Fibroblast of skin of abdomen (primary cell): ENCODE data around the gene PID1.

ENCODE experiments used
- DNase-seq: peaks from one replicate; pipeline ENCODE4 v3.0.0-alpha.2; 2013

Gene PID1

DNA sequence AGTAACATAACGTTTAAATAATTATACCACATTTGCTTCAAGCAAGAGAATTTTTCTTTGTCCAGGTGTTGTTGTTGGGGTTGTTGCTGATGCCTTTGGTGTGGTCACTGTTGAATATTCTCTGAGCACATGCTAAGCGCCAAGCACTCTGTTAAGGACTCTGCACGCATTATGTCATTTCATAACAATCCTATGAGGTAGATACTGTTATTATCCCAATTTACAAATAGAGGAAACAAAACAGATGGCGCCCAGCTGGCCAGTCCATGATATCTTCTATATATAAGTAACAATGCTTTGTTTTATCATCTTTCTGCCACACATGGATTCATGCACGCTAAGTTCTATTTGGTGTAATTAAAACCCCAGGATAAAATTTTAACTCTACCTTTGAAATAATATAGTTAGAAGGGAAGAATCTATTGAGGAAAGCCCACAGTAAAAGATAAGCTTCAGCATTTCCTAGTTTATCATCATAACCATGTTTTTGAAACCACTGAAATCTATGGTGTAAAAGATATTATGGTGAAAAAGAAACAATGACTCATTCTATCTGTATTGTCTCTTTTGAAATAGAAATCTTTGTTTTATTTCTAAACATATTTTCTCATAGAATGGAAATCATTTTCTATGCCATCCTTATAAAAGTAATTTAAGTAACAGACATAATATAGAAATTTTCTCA is 199.7 kb downstream of the PID1 start:
- DNase-seq: peak; percentile 47

DNA sequence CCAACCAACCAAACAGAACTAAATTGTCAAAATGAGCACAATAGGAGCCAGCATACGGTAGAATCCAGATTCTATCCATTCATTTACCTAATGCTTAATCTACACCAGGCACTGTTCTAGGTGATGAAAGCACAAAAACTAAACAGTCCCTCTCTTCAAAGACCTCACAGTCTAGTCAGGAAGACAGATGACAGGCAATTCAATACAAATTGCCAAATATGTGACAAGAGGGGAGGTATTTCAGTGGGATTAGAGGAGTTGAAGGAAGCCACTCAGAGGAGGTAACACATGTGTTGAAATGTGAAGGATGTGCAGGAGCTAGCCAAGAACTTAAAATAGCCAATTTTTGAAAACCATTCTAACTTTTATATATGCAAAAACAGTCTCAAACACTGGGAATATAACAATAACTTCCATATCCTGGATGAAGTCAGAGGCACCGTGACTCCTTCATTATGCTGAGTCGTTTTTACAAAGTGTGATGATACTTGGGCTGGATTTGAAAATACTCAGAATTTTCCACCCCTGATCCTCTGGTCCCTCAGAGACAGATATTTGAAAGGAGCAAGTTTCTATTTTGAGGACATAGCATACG is 204.9 kb downstream of the PID1 start:
- DNase-seq: peak; percentile 48

DNA sequence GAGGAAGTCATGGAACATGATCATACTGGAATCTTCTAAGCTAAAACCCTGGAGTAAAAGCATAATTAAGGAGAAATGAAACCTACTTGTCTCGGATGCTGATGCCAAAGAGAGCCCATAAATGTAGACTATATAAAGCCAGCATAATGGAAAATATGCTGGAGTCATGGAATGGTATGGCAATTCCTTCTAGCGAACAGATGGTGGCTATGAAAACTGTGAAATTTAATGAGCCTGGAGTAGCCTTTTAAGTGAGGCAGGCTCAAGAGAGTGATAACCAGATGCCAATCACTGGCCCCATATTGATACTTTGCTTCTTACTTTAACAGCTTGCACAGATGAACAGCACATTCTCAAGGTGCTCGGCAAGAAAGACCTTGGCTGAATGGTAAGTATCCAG is 206.3 kb downstream of the PID1 start:
- no peak for DNase-seq

DNA sequence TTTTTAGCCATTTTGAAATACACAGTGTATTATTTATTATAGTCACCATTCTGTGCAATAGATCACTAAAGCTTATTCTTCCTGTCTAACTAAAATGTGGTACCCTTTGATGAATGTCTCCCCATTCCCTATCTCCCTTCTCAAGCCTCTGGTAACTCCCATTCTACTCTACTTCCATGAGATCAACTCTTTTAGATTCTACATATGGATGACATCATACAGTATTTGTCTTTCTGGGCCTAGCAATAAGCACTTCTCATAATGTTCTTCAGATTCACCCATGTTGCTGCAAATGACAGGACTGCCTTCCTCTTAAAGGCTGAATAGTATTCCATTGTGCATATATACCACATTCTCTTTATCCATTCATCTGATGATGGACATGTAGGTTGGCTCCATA is 210.9 kb downstream of the PID1 start:
- no peak for DNase-seq

DNA sequence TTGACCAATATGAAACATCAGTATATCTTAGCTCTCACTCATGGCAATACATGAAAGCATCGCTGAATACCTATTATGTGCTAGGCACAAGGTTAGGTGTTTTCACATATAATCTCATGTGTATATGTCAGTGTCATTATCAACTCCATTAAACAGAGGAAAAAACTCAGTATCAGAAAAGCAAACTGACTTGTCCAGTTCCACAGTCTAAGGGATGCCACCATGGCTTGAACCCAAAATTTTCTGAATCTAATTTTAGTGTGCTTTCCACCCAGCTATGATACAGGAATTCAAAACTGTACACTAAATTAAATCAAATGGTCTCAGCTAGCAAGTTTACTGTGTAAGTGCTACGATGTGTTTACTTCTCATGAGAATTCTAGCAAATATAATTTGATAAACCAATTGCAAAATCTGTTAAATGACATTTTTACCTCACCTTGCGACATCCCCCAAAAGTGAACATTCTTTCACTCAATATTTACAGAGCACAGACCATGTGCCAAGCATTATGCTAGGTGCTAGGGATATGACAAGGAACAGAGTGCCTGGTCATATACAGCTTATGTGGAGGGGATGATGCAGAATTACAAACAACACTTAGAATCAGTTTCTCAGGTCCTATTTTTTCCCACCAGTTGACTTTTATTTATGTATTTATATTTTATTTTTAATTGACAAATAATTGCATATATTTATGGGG is 211.6 kb downstream of the PID1 start:
- no peak for DNase-seq

DNA sequence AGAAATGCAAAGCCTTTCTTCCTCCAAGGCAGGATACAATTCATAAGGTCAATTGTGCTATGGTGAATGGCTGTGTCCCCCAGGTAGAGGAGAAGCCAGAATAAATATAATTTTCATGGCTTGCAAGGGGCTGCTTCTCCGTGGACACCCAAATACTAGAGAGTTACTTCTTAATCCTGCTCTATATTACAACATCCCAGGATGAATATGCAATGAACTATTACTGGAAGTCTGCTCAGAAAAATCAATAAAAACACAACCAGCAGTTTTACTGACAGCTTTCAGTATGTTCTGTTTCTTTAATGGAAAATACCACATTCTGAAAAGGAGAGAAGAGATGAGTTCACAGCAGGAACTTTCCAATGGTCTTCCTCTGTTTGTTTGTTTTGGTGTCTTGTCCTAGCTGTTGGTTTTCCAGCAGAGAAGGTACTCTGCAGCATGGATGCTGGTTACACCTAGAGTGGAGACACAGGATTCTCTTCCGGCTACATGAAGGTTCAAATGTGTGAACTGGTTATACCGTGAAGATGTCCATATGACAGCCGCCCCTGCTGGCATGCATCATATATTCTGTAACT is 213.0 kb downstream of the PID1 start:
- no peak for DNase-seq

DNA sequence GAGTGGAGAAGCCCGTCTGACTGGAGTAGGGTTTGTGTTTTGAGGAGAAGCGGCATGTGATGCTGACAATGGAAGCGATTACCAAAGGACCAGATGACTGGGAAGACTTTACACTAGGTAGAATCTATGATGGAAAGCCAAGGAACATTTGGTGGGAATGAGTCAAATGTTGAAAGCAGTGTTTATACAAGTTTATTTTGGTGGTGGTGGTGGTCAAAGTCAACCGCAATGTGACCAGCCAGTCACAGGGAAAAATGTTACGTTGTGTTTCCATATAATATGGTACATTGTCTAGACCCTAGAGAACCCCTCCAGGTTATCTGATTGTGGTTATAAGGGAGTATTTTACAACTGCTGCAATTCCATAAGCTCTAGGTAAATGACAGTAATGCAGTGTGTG is 216.8 kb downstream of the PID1 start:
- no peak for DNase-seq

DNA sequence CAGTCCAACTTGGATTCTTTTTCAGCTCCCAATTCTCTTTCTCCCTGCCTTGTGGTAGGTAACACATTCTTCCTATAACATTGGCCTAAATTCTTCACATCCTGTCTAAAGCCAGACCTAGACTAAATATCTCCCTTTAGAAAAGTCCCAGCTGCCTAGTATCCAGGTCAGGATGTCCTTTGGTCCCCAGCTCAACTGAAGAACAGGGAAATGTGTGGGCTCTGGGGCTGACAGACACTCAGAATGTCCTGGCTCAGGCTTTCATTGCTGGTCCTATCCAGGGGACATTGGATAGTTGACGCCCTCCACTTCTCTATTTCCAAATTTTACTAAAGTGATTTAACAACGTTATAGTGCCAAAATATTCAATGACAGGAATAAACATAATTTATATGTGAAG is 219.3 kb downstream of the PID1 start:
- no peak for DNase-seq

DNA sequence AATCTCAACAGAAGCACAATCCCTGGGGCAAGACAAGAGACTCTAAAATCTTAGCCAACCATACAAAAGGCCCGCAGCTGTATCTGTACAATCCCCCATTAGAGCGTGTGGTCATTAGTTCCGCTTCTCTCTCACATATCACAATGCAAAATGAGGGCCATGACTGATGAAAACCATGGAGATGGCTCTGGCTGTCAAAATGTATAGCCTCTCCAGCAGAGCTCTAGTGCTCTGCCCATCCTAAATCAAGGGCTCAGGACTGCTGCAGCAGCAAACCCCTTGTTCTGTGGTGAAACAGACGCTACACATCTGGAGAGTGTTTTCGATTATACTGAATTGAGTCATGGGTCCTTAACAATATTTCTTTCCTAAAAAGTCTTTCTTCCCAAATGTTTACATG is 221.0 kb downstream of the PID1 start:
- DNase-seq: peak; percentile 59

DNA sequence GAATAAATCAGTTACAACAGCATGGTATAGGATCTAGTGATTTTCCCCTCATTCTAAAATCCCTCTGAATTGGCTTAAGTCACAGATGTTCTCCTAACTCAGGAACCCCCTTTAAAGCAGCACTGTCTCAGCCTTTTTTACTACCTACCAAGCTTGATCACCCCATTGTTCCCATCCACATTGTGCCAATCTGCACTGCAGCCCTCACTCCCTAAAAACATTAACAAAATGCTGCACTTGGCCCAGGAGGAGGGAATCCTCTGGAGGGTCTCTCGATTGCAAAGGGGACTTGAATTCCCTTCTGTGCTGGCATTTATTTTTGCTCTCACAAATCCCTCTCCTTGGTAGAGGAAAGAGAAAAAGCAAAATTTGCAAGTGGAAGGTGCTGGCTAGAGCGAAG is 223.0 kb downstream of the PID1 start:
- no peak for DNase-seq

DNA sequence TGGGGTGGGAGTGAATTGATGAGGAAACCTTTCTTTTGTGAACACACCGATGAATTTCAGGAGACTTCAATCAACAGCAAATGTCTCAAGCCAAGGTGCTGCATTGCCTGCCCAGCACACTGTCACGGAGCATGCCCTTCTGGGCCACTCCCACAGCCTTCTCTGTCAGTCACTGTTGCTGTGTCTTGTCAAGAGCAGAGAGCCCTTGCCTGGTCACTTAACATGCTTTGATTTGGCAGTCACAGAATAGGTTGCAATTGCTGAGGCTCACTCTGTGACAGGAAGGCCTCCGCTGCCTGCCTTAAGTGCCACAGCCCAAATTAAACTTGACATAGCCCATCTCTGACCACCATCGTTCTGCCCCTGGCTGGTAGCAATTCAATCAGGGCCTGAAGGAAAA is 225.4 kb downstream of the PID1 start:
- DNase-seq: no peak

DNA sequence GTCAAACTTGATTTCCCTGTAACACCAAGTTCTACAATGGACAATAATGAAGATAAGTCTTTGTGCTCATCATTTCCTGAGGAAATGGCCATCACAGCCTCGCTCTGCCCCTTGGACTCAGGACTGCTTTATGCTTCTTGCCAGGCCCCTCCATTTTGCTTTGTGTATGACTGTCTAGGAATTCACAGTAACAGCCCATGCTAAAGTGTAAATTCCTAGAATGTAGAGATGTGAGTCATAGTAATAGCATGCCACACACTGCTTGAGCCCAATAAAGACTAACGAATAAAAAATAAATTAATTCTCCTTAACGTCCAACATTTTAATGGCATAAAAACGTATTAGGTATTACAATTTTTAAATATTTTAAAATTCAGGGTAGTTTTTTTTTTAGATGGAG is 226.5 kb downstream of the PID1 start:
- DNase-seq: peak; percentile 28

DNA sequence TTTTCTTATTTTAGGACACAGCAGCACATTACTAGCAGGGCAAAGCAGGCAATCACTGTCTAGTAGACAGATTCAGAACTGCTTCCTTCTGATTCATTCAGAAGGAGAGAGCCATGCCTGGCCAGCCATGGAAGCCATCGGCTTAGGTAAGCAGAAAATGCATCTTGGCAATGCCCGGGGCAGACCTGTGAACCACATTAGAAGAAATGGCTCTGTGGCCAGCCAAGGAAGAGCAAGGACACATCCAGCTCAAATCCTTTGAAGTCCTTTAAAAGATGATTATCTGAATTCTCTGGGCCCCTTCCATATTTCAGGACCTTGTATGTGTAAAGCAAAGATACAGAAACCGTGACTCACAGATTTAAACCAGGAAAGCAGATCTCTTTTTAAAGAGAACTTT is 227.4 kb downstream of the PID1 start:
- no peak for DNase-seq

DNA sequence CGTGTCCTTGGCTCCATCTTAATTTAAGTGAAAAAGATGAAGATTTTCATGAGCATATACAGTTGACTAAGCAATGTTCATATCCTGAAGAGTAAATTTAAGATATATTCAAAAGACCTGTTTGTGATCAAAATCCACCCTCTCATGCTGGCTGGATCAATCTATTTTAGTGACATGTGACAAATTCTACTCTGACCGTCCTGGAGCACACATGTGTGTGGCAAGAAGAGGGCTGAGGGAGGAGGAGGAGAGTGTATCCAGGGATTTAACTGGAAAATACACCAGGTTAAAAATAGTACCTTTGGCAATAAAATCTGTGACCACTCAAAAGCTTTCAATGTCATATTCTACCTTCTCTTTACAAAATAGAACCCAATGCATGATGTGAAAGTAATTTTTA is 228.7 kb downstream of the PID1 start:
- DNase-seq: no peak

DNA sequence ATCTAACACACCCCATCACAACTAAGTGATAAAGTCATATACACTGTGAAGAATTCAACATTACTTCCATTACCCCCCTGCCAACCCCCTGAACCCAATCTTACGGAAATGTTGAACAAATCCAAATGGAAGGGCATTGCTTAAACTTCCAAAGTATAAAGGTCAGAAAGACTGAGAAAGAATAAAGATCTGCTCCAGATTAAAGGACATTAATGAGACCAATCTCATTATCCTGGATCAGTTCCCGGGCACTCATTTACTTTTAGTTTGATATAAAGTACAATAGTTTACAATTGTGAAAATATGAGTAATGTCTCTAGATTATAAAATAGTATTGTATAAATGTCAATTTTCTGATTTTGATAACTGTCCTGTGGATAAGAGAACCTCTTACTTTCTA is 229.4 kb downstream of the PID1 start:
- DNase-seq: no peak

DNA sequence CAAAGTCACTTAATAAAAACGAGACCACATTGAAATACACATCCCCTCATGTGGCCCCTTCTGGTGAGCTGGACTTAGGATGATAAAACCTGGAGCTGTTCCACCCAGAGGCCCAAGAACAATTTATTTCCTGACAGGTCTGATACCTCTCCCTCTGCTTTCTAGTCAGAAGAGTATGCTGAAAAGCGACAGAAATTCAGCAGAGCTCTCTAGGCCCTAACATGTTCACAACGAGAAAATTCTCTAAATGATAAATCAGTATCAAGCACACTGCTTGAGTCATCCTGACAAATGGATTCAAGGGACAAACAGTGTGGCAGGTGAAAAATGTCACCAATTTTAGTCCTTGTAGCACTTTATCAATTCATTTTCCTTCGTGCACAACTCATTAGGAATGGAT is 233.5 kb downstream of the PID1 start:
- DNase-seq: no peak

DNA sequence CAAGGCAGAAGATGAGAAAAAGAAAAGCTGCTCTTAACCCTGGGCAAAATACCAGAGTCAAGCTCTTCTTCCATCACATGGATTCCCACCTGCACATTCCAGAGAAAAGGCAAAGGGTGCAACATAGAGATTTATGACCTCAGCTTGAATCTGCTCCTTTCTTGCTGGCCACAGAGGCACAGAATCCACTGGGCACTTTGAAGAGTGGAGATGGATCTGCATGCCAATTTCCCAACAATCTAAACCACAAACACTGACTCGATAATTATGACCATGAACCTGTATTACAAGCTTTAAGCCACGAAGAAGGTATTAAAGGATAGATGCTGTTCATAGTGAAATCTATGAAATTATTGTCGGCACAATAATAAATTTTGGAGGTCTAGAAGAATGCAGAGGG is 237.3 kb downstream of the PID1 start:
- DNase-seq: no peak

DNA sequence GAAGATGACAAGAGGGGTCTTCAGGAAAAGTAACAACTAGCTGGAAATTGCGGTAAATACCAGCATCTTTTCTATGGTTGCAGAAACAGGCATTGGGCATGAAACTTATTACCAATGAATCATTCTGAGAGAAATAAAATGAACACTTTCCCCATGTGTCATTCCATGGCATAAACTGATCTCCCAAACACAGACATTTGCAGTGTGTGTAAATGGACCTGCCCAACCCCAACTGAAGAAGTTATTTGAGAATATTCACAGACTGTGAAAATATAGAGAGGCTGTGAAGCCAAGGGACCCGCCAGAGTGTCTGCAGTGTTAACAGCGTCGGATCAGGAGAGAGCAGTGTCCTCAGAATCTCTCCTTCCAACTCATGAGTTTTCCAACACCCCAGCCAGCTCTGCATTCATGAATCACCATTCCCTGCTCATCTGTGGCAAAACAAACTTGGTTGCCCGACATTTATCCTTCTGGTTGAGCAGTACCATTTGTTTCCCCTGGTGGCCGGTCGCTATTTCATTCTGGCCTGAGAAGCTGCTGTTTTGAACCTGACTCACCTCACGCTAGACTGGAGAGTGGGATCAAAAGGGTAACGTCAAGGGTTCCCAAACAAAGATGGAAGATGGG is 238.4 kb downstream of the PID1 start:
- no peak for DNase-seq

DNA sequence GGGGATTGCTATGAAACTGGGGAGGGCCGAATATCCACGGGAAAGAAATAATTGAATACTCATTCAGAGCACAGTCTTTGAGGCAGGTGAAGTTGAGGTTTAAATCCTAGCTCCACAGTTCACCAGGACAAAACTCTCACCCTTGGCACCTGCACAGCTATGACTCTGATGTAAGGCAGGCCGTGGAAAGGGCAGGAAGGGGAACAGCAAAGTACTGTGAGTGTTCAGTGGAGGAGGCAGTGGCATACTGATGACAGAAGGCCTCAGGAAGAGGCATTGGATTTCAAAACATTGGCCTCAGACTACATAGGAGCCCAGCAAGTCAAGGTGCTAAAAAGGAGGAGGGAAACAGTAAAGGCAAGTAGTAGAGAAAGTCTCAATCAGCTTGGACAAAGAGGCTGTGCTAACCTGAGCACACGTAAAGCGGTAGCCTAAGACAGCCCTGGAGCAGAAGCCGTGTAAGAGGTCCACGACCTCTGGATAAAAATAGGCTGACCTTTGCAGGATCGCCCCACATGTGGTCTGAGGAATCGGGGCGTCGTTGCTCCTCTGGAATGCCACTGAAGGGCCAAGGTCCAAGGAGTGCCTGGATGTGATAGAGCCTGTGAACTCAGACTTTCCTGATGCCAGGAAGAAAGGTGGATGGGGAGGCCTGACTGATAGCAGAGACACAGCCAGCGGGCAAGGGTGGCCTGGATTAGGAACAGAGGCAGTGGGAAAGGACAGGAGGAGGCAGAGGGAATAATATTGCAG is 243.6 kb downstream of the PID1 start:
- DNase-seq: no peak

DNA sequence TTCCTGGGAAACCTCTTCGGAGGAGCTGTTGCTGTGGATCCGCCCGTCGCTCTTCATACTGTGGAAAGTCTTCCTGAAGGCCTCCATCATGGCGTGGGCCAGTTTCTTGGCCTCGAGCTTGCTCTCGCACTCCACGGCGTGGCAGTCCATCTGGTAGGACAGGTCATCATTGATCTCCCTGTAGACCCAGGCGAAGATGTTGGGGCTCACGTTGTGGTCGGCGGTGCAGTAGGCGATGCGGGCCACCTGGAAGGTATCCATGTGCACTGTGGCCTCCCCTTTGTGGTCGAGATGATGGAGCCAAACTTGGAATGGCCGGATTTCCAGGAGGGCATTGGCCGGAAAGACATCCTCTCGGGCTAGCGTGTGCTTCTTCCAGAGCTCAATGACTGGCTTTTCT is 245.4 kb downstream of the PID1 start:
- DNase-seq: no peak

DNA sequence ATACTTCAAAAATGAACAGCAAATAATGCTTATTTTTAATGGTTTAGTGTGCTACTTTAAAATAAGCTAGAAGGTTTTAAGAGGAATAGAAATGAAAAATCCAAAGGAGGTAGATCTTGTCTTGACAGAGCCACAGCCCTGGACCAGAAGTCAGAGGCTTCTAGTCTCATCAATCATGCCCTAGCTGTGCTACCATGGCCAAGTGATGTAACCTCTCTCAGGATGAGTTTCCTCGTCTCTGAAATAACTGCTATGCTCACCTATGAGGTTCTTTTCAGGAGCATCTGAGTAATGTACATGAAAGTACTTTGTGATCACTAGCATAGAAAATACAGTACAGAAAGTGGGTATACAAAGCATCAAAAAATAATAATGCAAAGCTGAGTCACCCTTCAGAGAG is 248.4 kb downstream of the PID1 start:
- DNase-seq: no peak

DNA sequence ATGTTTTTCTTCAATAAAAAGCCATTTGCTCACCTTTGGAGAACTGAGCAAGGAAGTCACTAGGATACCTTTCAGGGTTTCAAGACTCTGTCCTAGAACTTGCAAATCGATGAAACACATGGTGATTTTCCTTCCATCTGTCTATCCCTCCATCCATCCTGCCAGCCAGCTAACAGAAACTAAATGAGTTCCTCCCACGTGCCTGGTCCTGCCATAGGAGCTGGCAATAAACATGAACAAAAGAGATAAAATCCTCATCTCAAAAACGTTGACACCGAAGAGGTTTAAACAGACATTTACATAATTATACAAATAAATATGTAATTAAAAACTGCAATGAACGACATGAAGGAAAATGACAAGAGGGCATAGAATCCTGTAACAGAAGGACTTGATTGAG is 249.0 kb downstream of the PID1 start:
- no peak for DNase-seq

DNA sequence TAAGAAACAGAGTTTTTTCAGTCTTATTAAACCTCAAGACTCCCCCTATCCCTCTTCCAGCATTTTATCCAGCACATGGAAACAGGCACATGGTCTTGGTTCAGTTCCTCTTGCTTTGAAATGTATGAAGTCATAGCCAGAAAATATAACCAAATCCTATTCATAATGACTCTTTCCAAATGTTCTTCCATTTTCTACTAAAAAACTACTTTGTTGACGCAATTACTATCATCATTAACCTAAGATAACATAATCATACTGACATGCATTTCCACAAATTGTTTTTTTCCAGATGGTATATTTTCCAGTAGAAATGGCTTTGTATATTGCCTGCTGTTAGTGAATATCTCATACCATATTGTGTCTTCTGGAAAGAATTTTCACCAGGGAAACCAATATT is 261.3 kb downstream of the PID1 start:
- no peak for DNase-seq
